ENCODE measurements around the gene GPR55. TPM values are rescaled to one million over a fixed set of nuclear protein-coding genes. Genes with fewer than 3 reads are reported as not detected.

Gene GPR55
- total and polyA plus RNA-seq, 2 of the 8 experiments (the other 6 are each of a cell fraction or from before 2014, with no cell fraction given), result not detected

DNA sequence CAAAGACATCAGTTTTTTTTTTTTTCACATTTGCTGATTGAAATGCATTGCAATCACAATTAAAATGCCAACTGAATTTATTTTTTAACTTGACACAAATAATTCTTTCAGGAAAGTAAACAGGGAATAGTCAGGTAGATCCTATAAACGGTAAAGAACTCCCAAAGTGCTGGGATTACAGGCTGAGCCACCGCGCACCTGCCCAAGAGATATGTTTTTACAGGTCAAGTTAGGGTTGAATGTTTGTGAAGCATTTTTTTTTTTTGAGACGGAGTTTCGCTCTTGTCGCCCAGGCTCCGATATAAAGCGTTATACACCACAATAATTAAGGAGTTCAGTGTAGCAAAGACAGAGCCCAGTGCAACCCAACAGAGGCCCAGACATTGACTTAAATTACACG lies 45.2 kb downstream of the GPR55 start (continued):
- TF ChIP-seq, protein P1, sequence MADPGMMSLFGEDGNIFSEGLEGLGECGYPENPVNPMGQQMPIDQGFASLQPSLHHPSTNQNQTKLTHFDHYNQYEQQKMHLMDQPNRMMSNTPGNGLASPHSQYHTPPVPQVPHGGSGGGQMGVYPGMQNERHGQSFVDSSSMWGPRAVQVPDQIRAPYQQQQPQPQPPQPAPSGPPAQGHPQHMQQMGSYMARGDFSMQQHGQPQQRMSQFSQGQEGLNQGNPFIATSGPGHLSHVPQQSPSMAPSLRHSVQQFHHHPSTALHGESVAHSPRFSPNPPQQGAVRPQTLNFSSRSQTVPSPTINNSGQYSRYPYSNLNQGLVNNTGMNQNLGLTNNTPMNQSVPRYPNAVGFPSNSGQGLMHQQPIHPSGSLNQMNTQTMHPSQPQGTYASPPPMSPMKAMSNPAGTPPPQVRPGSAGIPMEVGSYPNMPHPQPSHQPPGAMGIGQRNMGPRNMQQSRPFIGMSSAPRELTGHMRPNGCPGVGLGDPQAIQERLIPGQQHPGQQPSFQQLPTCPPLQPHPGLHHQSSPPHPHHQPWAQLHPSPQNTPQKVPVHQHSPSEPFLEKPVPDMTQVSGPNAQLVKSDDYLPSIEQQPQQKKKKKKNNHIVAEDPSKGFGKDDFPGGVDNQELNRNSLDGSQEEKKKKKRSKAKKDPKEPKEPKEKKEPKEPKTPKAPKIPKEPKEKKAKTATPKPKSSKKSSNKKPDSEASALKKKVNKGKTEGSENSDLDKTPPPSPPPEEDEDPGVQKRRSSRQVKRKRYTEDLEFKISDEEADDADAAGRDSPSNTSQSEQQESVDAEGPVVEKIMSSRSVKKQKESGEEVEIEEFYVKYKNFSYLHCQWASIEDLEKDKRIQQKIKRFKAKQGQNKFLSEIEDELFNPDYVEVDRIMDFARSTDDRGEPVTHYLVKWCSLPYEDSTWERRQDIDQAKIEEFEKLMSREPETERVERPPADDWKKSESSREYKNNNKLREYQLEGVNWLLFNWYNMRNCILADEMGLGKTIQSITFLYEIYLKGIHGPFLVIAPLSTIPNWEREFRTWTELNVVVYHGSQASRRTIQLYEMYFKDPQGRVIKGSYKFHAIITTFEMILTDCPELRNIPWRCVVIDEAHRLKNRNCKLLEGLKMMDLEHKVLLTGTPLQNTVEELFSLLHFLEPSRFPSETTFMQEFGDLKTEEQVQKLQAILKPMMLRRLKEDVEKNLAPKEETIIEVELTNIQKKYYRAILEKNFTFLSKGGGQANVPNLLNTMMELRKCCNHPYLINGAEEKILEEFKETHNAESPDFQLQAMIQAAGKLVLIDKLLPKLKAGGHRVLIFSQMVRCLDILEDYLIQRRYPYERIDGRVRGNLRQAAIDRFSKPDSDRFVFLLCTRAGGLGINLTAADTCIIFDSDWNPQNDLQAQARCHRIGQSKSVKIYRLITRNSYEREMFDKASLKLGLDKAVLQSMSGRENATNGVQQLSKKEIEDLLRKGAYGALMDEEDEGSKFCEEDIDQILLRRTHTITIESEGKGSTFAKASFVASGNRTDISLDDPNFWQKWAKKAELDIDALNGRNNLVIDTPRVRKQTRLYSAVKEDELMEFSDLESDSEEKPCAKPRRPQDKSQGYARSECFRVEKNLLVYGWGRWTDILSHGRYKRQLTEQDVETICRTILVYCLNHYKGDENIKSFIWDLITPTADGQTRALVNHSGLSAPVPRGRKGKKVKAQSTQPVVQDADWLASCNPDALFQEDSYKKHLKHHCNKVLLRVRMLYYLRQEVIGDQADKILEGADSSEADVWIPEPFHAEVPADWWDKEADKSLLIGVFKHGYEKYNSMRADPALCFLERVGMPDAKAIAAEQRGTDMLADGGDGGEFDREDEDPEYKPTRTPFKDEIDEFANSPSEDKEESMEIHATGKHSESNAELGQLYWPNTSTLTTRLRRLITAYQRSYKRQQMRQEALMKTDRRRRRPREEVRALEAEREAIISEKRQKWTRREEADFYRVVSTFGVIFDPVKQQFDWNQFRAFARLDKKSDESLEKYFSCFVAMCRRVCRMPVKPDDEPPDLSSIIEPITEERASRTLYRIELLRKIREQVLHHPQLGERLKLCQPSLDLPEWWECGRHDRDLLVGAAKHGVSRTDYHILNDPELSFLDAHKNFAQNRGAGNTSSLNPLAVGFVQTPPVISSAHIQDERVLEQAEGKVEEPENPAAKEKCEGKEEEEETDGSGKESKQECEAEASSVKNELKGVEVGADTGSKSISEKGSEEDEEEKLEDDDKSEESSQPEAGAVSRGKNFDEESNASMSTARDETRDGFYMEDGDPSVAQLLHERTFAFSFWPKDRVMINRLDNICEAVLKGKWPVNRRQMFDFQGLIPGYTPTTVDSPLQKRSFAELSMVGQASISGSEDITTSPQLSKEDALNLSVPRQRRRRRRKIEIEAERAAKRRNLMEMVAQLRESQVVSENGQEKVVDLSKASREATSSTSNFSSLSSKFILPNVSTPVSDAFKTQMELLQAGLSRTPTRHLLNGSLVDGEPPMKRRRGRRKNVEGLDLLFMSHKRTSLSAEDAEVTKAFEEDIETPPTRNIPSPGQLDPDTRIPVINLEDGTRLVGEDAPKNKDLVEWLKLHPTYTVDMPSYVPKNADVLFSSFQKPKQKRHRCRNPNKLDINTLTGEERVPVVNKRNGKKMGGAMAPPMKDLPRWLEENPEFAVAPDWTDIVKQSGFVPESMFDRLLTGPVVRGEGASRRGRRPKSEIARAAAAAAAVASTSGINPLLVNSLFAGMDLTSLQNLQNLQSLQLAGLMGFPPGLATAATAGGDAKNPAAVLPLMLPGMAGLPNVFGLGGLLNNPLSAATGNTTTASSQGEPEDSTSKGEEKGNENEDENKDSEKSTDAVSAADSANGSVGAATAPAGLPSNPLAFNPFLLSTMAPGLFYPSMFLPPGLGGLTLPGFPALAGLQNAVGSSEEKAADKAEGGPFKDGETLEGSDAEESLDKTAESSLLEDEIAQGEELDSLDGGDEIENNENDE (IDR thresholded peaks at IDR 0.05; ENCODE audit: insufficient replicate concordance, low read length), result no peak
- no peak for TF ChIP-seq GTF2F1 (IDR thresholded peaks at IDR 0.05; ENCODE audit: borderline replicate concordance, low read depth, low read length)
- TF ChIP-seq TAF1 (IDR thresholded peaks at IDR 0.05; ENCODE audit: low read depth, low read length), result no peak
- TF ChIP-seq RNF2 (IDR thresholded peaks at IDR 0.05; ENCODE audit: borderline replicate concordance, low read depth, low read length, missing control alignments, poor library complexity, severe bottlenecking), result no peak
- TF ChIP-seq RBBP5 (IDR thresholded peaks at IDR 0.05; ENCODE audit: borderline replicate concordance, low read depth, low read length), result no peak
- TF ChIP-seq CHD2 (IDR thresholded peaks at IDR 0.05; ENCODE audit: low read length), result no peak
- TF ChIP-seq EZH2 (IDR thresholded peaks at IDR 0.05; ENCODE audit: low read depth, low read length, severe bottlenecking), result no peak
- no peak for TF ChIP-seq JUND (IDR thresholded peaks at IDR 0.05; ENCODE audit: low read length)
- TF ChIP-seq CTBP2 (IDR thresholded peaks at IDR 0.05; ENCODE audit: borderline replicate concordance, insufficient read depth, insufficient read length, low read length), result no peak

All from H1 (cell line).